Bronchial epithelial cell (primary cell): ENCODE measurements around the gene GRIN3B. TPM values are rescaled to one million over a fixed set of nuclear protein-coding genes. Genes with fewer than 3 reads are reported as not detected.

Experiments used
- DNase-seq: peaks from one replicate; pipeline ENCODE4 v3.0.0-alpha.2; 2010; ENCODE audit warnings: low read depth
- FAIRE-seq: peaks from 2 replicates; lab custom pipeline; 2011; peaks lifted over from hg19 to GRCh38; lab: Jason Lieb, UNC
- H3K27me3 ChIP-seq: 2 replicates; pipeline ENCODE4 v1.5.1; 2011; ENCODE audit warnings: low read length; ENCODE audit not compliant: control insufficient read depth, insufficient read depth
- H3K36me3 ChIP-seq: 2 replicates; pipeline ENCODE4 v1.5.1; 2011; ENCODE audit warnings: low read length; ENCODE audit not compliant: control insufficient read depth, insufficient read depth
- H3K4me3 ChIP-seq: 2 replicates; pipeline ENCODE4 v1.5.1; 2011; ENCODE audit warnings: mild to moderate bottlenecking, low read depth, low read length, control low read depth
- total RNA-seq: library from RNA; depleted of rRNA; stranded (reverse); fragments of >200 nt; gene quantifications from 2 replicates; pipeline ENCODE4 v1.2.1, GENCODE V29; 2014
- TF ChIP-seq, protein P1 (sequence below): IDR thresholded peaks from 2 replicates; pipeline ENCODE4 v1.5.1; 2011; ENCODE audit warnings: mild to moderate bottlenecking, moderate library complexity, low read length, control low read depth, inconsistent platforms; ENCODE audit not compliant: insufficient read depth, severe bottlenecking

Gene GRIN3B
- total RNA-seq, 1 donor from 2014 or later: 0.26 TPM

DNA sequence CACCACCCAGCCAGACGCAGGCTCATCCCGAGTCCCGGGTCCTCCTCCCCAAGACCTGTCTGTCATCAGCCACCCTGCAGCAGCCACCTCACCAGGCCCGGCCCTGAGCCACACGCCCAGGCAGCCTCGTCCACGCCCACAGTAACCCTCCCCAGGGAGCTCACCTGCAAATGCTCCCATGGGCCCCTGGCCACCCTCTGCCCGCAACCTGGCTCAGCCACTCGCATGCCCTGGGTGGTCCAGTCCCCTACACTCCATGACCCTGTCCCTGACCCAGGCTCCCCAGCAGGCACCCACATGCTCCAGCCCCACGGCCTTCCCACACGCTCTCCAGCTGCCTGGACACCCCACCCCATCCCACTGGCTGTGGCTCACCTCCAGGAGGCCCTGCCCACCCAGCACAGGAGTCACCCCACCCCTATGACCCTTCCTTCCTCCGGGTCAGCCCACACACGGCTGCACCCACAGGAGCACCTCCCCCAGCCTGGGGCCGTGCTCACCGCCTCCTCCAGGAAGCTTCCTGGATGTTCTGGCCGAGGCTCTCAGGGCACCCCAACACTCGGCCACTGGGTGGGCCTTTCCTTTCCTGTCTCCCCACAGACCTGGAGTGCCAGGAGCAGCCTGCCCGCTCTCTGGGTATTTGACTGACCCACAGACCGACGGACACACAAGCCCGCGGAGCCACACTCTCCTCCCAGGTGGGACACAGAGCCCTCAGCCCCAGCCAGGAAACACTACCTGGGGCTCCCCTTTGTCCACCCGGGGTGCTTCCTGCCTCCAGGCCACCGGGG, 17.1 kb downstream of the GRIN3B start:
- Histone ChIP-seq H3K36me3 (peaks cover 31% of the 10 kb centered on the region), H3K27me3 (no peaks in the 10 kb centered on the region), H3K4me3 (peak overlapping the region; percentile 11)
- DNase-seq (peak; percentile 66), FAIRE-seq (peak; percentile 18)
- TF ChIP-seq, protein P1, sequence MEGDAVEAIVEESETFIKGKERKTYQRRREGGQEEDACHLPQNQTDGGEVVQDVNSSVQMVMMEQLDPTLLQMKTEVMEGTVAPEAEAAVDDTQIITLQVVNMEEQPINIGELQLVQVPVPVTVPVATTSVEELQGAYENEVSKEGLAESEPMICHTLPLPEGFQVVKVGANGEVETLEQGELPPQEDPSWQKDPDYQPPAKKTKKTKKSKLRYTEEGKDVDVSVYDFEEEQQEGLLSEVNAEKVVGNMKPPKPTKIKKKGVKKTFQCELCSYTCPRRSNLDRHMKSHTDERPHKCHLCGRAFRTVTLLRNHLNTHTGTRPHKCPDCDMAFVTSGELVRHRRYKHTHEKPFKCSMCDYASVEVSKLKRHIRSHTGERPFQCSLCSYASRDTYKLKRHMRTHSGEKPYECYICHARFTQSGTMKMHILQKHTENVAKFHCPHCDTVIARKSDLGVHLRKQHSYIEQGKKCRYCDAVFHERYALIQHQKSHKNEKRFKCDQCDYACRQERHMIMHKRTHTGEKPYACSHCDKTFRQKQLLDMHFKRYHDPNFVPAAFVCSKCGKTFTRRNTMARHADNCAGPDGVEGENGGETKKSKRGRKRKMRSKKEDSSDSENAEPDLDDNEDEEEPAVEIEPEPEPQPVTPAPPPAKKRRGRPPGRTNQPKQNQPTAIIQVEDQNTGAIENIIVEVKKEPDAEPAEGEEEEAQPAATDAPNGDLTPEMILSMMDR: no peak

GRCh38 chr19:1017906-1018305, 17.7 kb downstream of the GRIN3B start:
- Histone ChIP-seq H3K27me3 (no peaks in the 10 kb centered on the region), H3K4me3 (no peak overlapping the region), H3K36me3 (peaks cover 28% of the 10 kb centered on the region)
- TF ChIP-seq, protein P1: no peak
- FAIRE-seq (no peak), DNase-seq (no peak)

DNA sequence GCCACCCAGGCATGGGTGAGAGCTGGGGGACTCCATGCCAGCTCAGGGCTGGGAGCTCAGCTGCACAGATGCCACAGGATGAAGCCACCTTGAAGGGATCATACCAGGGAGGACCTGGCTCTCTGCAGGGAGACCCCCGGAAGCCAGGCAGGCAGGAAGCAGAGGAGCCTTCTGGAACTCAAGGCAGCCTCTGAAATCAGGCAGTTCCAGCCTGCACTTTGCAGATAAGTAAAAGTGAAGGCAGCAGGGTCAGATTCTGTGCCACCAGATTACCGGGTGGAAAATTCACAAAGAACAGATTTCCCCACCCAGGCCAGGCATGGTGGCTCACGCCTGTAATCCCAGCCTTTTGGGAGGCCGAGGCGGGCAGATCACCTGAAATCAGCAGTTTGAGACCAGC, 18.2 kb downstream of the GRIN3B start:
- H3K4me3 ChIP-seq: no peak overlapping the region
- no peaks in the 10 kb centered on the region for H3K27me3 ChIP-seq
- TF ChIP-seq, protein P1: no peak
- FAIRE-seq (no peak), DNase-seq (no peak)
- H3K36me3 ChIP-seq: peaks cover 24% of the 10 kb centered on the region

GRCh38 chr19:1018932-1019615, 18.9 kb downstream of the GRIN3B start:
- H3K4me3 ChIP-seq: peak overlapping the region; percentile 74
- H3K36me3 ChIP-seq: peaks cover 18% of the 10 kb centered on the region
- DNase-seq (no peak), FAIRE-seq (no peak)
- H3K27me3 ChIP-seq: no peaks in the 10 kb centered on the region
- TF ChIP-seq, protein P1: no peak

DNA sequence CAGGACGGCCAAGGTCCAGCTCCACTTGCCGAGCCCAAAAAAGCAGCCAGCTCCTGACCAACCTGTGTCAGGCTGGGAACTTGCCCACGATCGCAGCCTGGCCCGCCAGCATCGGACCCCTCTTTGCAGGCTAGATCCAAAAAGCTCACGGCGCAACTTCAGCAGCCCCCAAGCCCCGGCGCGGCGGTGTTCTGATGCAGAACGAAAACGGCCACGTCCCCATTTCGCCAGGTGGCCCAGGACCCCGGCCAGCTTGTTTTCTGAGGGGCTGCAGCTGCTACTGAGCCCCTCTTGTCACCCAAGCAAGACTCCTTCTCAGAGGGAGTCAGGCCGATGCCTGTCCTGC, 19.4 kb downstream of the GRIN3B start:
- Histone ChIP-seq H3K36me3 (peaks cover 14% of the 10 kb centered on the region), H3K27me3 (no peaks in the 10 kb centered on the region), H3K4me3 (peak overlapping the region; percentile 74)
- TF ChIP-seq, protein P1: no peak
- DNase-seq (no peak), FAIRE-seq (no peak)
